ENCODE results near the gene CCDC50.

DNA sequence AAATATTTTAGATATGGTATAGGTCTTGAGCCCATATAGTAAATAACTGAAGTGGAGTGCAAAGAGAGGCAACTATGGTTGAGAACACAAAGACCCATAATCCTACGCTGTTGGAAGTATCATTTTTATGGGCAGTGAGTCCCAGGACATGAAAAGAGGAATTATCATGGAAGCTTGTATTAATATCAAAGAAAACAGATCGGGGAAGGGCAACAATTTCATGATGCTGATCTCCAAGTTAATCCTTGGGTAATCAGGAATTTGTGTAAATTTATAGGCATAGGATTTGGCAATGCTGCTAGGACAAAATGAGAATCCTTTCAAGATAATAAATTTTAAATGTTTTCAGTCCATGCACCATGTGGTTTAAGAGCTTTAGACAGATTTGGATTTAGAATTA is 91.6 kb downstream of the CCDC50 start:
- TF ChIP-seq, protein P1, sequence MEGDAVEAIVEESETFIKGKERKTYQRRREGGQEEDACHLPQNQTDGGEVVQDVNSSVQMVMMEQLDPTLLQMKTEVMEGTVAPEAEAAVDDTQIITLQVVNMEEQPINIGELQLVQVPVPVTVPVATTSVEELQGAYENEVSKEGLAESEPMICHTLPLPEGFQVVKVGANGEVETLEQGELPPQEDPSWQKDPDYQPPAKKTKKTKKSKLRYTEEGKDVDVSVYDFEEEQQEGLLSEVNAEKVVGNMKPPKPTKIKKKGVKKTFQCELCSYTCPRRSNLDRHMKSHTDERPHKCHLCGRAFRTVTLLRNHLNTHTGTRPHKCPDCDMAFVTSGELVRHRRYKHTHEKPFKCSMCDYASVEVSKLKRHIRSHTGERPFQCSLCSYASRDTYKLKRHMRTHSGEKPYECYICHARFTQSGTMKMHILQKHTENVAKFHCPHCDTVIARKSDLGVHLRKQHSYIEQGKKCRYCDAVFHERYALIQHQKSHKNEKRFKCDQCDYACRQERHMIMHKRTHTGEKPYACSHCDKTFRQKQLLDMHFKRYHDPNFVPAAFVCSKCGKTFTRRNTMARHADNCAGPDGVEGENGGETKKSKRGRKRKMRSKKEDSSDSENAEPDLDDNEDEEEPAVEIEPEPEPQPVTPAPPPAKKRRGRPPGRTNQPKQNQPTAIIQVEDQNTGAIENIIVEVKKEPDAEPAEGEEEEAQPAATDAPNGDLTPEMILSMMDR (IDR thresholded peaks at IDR 0.05) = no peak
- TF ChIP-seq POLR2A (IDR thresholded peaks at IDR 0.05) = no peak

All from lower leg skin (tissue), 3 donors.